NCI-H2029 treated with DMSO at 0.1 percent for 48 hours (cell line): Measurements from ENCODE around the gene OR52I1.

ENCODE experiments used
- DNase-seq: peaks from one replicate; lab custom pipeline; 2025; lab: John Stamatoyannopoulos, UW

The OR52I1 gene

GRCh38 chr11:4611986-4612385, 18.1 kb downstream of the OR52I1 start:
- DNase-seq = no peak

GRCh38 chr11:4615856-4616444, 22.1 kb downstream of the OR52I1 start:
- no peak for DNase-seq

DNA sequence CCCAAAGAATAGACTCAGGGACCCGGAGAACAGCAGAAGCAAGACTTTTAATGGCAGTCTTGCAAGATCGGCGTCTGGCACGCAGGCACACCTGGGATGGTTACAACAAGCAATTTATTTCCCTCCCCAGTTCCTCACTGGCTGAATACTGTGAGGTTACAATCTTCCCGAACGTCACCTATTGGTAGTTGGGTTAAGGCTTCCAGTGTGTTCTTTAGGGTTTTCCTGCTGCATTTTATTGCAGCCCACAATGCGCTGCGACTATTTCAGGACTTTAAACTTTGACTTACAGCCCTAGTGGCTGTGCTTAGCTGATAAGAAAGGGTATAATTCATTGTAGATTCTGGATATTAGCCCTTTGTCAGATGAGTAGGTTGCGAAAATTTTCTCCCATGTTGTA, 25.7 kb downstream of the OR52I1 start:
- no peak for DNase-seq

- DNase-seq = peak; percentile 82
These were observed 32.6 kb downstream of the OR52I1 start for GRCh38 chr11:4626207-4627099.

DNA sequence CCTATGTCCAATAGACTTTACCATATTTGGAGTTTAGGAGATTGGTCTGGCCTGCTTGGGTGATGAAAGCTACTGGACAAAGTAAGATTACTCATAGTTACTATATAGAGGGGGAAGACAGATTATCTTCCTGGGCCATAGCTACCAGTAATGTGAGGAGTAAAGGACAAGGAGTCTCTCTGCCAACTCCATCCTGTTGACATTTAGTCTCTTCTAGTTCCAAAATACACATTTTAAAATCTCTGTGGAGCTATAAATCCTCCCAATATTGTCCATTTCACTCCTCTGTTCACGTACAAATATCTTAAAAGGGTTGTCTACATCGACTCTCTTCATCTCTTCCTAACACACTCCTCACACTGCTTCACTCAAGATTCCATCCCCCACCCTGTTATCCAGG, 42.3 kb downstream of the OR52I1 start:
- no peak for DNase-seq

- DNase-seq = peak; percentile 61
These were observed 43.3 kb downstream of the OR52I1 start, which contains the start of gene OR51D1 for GRCh38 chr11:4636962-4637661. Gene OR51D1, plus strand, starts transcription at chr11:4637477. Its CDS starts 2,314 bp downstream, at chr11:4639791.

DNA sequence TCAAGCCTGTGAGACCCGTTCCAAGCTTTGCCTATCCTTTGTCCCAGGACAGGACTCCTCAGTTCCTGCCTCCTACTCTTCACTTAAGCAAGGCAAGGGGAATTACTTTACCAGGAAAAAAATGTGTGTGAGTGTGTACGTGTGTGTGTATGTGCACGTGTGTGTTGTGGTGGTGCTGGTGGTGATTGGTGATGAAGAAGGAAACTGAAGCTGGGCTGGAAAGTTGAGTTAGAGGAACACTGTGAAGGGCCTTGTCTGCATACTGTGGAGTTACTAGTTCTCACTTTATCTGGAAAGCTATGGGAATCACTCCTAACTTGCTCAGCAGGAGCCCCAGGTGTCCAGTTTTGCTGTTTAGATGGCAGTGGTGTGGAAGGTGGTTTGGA, 43.8 kb downstream of the OR52I1 start:
- no peak for DNase-seq

GRCh38 chr11:4639931-4640330, 46.1 kb downstream of the OR52I1 start:
- DNase-seq = no peak

DNA sequence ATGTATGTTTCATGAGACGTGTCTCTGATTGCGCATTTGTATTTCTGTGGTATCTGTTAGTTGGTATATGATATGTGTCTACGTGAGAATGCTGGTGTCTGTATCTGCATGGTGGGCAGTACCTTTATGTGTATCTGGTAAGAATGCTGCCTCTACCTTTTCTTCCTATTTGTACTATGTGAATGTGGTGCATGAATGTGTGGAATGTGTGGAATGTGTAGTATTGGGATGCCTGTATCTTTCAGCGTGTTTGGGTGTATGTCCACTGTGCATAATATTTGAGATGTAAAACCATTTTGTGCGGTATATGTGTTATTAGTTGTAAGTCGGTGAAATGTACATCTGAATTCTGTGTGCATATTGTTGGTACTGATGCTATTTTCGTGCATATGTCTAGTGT, 47.7 kb downstream of the OR52I1 start:
- no peak for DNase-seq

DNA sequence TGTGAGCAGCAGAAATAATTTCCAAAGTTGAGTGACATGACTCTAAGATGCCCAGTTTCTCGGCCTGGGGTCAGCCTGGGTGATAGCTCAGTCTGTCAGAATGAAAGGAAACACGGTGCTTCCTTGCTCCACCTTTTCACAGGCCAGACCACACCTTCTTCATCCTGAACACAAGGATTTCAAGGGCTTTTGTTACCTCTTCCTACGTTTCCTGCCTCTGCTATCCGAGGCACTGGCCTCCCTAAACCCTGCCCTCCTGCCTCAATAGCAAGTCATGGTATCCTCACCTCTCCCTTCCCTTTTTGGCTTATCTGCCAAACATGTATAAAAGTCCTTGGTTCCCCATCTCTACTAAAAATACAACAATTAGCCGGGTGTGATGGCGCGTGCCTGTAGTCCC, 48.2 kb downstream of the OR52I1 start:
- DNase-seq = no peak

DNA sequence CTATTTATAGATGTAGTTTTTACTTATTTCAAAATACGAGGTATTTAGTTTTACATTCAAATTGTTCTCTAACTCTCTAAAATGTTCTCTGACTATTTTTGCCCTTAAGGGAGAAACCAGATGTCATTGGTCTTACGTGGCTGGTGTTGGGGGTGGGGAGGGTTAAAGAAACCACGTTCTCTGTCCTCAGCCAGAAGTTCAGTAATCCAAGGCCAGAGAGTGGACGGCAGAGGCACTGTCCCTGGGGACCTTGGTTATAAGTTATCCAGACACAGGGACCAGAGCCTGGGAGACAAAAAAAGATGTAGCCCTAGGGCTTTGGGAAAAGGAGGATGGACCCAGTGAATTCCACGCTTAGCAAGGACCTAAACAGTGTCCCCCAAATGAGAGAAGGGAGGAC, 49.2 kb downstream of the OR52I1 start:
- no peak for DNase-seq

DNA sequence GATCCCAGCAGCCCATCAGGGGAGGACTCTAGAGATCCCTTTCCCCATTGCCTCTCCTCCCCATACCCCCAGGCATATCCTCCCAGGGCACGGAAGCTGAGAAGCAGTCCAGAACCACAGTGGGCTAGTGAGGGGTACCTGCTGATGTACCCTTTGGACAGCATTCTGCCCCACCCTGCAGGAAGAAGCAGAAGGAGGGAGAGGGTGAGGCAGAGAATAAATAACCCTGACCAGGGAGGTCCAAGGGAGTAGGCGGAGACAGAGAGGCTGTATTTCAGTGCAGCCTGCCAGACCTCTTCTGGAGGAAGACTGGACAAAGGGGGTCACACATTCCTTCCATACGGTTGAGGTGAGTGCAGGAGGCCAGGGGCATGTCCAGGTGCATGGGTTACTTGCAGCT, 49.8 kb downstream of the OR52I1 start, which contains the start of gene OR51E1:
Gene OR51E1 (plus strand): TSS at position 301 of the 400 bp plus-strand sequence. CDS start 8,545 bp downstream, outside the sequence.
- no peak for DNase-seq

GRCh38 chr11:4644233-4644632, 50.4 kb downstream of the OR52I1 start:
- DNase-seq = no peak
